OCI-LY7 (cell line): ENCODE data around the gene TAF13. TPM values are rescaled to one million over a fixed set of nuclear protein-coding genes. Genes with fewer than 3 reads are reported as not detected.

Experiments
- BruUV-seq: library from RNA; stranded (reverse); fragments of 400-500 nt; replicated peaks from 2 replicates; lab custom pipeline; 2021; lab: Mats Ljungman, UMichigan
- CTCF ChIA-PET: fragments of 300-600 bp; sonication (Branson Sonifier 250); formaldehyde crosslinking; loops from one replicate; lab custom pipeline; 2022; ENCODE audit warnings: antibody characterized with exemption; ENCODE audit not compliant: unreplicated experiment; lab: Charles Lee
- POLR2A ChIA-PET: fragments of 300-600 bp; sonication (Branson Sonifier 250); formaldehyde crosslinking; loops from one replicate; lab custom pipeline; 2022; ENCODE audit warnings: antibody characterized with exemption; lab: Charles Lee
- DNase-seq: peaks from one replicate; pipeline ENCODE4 v3.0.0-alpha.2; 2015; ENCODE audit warnings: low spot score
- H2AFZ ChIP-seq: fragments of 200-600 bp; sonication (generic), shearing (Covaris generic); 2 replicates; pipeline ENCODE4 v1.6.1; 2014; ENCODE audit warnings: mild to moderate bottlenecking, antibody characterized with exemption, low read length, moderate library complexity
- H3K27ac ChIP-seq: fragments of 200-600 bp; sonication (generic); 2 replicates; pipeline ENCODE4 v1.5.1; 2014; ENCODE audit warnings: mixed run types, low read depth, mild to moderate bottlenecking, moderate library complexity, low read length, inconsistent platforms; ENCODE audit not compliant: poor library complexity, severe bottlenecking
- H3K36me3 ChIP-seq: fragments of 200-600 bp; sonication (generic); 2 replicates; pipeline ENCODE4 v1.6.1; 2014; ENCODE audit warnings: mild to moderate bottlenecking, antibody characterized with exemption, low read length, moderate library complexity, mixed read lengths; ENCODE audit not compliant: insufficient read depth
- H3K4me1 ChIP-seq: fragments of 200-600 bp; sonication (generic); 2 replicates; pipeline ENCODE4 v1.5.1; 2014; ENCODE audit warnings: mild to moderate bottlenecking, low read length; ENCODE audit not compliant: insufficient read depth, poor library complexity, severe bottlenecking
- H3K4me2 ChIP-seq: fragments of 200-600 bp; sonication (generic); 2 replicates; pipeline ENCODE4 v1.6.1; 2014; ENCODE audit warnings: mild to moderate bottlenecking, low read length
- H3K4me3 ChIP-seq: fragments of 200-600 bp; sonication (generic); 2 replicates; pipeline ENCODE4 v1.5.1; 2014; ENCODE audit warnings: mild to moderate bottlenecking, low read depth, low read length; ENCODE audit not compliant: poor library complexity, severe bottlenecking
- H3K79me2 ChIP-seq: fragments of 200-600 bp; sonication (generic); 2 replicates; pipeline ENCODE4 v1.6.1; 2016; ENCODE audit warnings: low read depth, mild to moderate bottlenecking, low read length, moderate library complexity, mixed read lengths; ENCODE audit not compliant: insufficient read depth
- H3K9me2 ChIP-seq: fragments of 200-600 bp; sonication (generic); 2 replicates; pipeline ENCODE4 v1.6.1; 2016; ENCODE audit warnings: mild to moderate bottlenecking, low read length, mixed read lengths; ENCODE audit not compliant: insufficient read depth
- H3K9me3 ChIP-seq: fragments of 200-600 bp; sonication (generic); 2 replicates; pipeline ENCODE4 v1.6.1; 2014; ENCODE audit warnings: mild to moderate bottlenecking, mixed run types, low read length, mixed read lengths
- H4K20me1 ChIP-seq: fragments of 200-600 bp; sonication (generic); 2 replicates; pipeline ENCODE4 v1.6.1; 2014; ENCODE audit warnings: mild to moderate bottlenecking, antibody characterized with exemption, low read length, moderate library complexity, mixed read lengths; ENCODE audit not compliant: insufficient read depth
- CTCF ChIP-seq: fragments of 200-600 bp; sonication (generic); conservative IDR thresholded peaks from 2 replicates; pipeline ENCODE4 v1.5.1; 2014; ENCODE audit warnings: mild to moderate bottlenecking, antibody characterized with exemption, low read length, moderate library complexity, mixed read lengths
- EZH2phosphoT487 ChIP-seq: fragments of 200-600 bp; sonication (generic); IDR thresholded peaks from 2 replicates; pipeline ENCODE4 v1.6.1; 2018; ENCODE audit warnings: low read depth, borderline replicate concordance, mild to moderate bottlenecking, mixed run types, antibody characterized with exemption, low read length, moderate library complexity, mixed read lengths
- intact Hi-C: fragments of 100-400 bp; cut with micrococcal nuclease; formaldehyde crosslinking; loops from one replicate; pipeline ENCODE4 v1.10.0; 2022; ENCODE audit not compliant: unreplicated experiment
- total RNA-seq, 2 experiments: library from RNA; depleted of rRNA in 1 of 2; stranded (reverse); fragments of >200 nt in 1 of 2; shearing (Covaris generic) in 1 of 2; gene quantifications; 2 replicates each; pipeline ENCODE4 v1.2.3, GENCODE V29; 2014 to 2022

The TAF13 gene
- total RNA-seq, 2 experiments from 2014 or later: 8.3 to 27.2 TPM

- Histone ChIP-seq H3K36me3 (peaks cover 45% of the 10 kb centered on the region), H3K9me3 (no peaks in the 10 kb centered on the region), H3K4me1 (peaks cover 9% of the 10 kb centered on the region), H3K79me2 (peaks cover 26% of the 10 kb centered on the region), H3K4me2 (peak overlapping the region; percentile 90), H3K27ac (peak overlapping the region; percentile 64), H3K9me2 (no peaks in the 10 kb centered on the region), H3K4me3 (peak overlapping the region; percentile 98), H4K20me1 (peaks cover 9% of the 10 kb centered on the region; the same call in 1 of the 2 replicates), H2AFZ (peak overlapping the region; percentile 47; the same call in 1 of the 2 replicates)
- TSS peak; percentile 85 for BruUV-seq
- TF ChIP-seq CTCF (peak; percentile 86), EZH2phosphoT487 (no peak)
- ChIA-PET CTCF (interaction anchor here (0.6 to 1.6 kb wide), 6 partner anchors 8 to 1434 kb away, joined by 3 to 7 read pairs (median 3); partner anchors contain the start of gene PRPF38B), POLR2A (interaction anchor here (0.6 to 3.2 kb wide), 16 partner anchors 8 to 408 kb away, joined by 3 to 34 read pairs (median 4); partner anchors contain the start of genes PRPF38B, TAF13, TMEM167B and WDR47)
- peak; percentile 99 for DNase-seq
- intact Hi-C loops: loop anchor here (1.0 to 10.0 kb wide), 8 partner anchors 9 to 405 kb away; partner anchors contain the start of genes CLCC1, PRPF38B, PSMA5 and SORT1
These were observed 24.4 kb upstream of the TAF13 start for GRCh38 chr1:109099938-109100773.

GRCh38 chr1:109096120-109096519, 20.3 kb upstream of the TAF13 start:
- no peaks in the 10 kb centered on the region for H3K9me2 ChIP-seq
- DNase-seq: no peak
- H3K79me2 ChIP-seq: peaks cover 32% of the 10 kb centered on the region
- H3K27ac ChIP-seq: no peak overlapping the region
- POLR2A ChIA-PET: interaction anchor here (0.6 to 0.9 kb wide), 2 partner anchors 12 to 289 kb away, joined by 3 to 4 read pairs; no protein-coding TSS in a partner anchor
- intact Hi-C loops: no loop called here
- TF ChIP-seq EZH2phosphoT487: no peak
- no peak for TF ChIP-seq CTCF
- no peak overlapping the region for H3K4me3 ChIP-seq
- no peaks in the 10 kb centered on the region for H4K20me1 ChIP-seq
- no peaks in the 10 kb centered on the region for H3K9me3 ChIP-seq
- H3K4me2 ChIP-seq: no peak overlapping the region
- H3K4me1 ChIP-seq: peaks cover 15% of the 10 kb centered on the region
- no peak overlapping the region for H2AFZ ChIP-seq
- H3K36me3 ChIP-seq: peaks cover 44% of the 10 kb centered on the region
- BruUV-seq: no TSS peak
- CTCF ChIA-PET: no interaction called here
